ENCODE data around the gene FAM200C.

Gene FAM200C

GRCh38 chr5:160370713-160371034, 29.2 kb downstream of the FAM200C start:
- H3K36me3 ChIP-seq (ENCODE audit: control insufficient read depth in 4 of 4, insufficient read depth in 4 of 4, low read length in 3 of 4) = no peaks in the 10 kb centered on the region
- POLR2A ChIA-PET = interaction anchor here (0.9 kb wide), 1 partner anchor 23 kb away, joined by 3 read pairs; no protein-coding TSS in a partner anchor
- H3K9me3 ChIP-seq (ENCODE audit: control extremely low read depth in 1 of 5, control insufficient read depth in 4 of 5, insufficient read depth in 2 of 5, low read depth in 1 of 5, low read length in 4 of 5) = no peaks in the 10 kb centered on the region
- CTCF ChIA-PET = interaction anchor here (1.1 to 1.4 kb wide), 3 partner anchors 8 to 345 kb away, joined by 3 to 4 read pairs (median 3); no protein-coding TSS in a partner anchor
- peak overlapping the region in 4 of 7 experiments; percentile 38 to 71 (median 64) for H3K4me3 ChIP-seq (ENCODE audit: control insufficient read depth in 1 of 7, extremely low read depth in 1 of 7, insufficient read depth in 4 of 7, low read depth in 2 of 7, low read length in 6 of 7)
- no peak overlapping the region for H3K27ac ChIP-seq (ENCODE audit: insufficient read depth in 1 of 2, low read depth in 1 of 2, low read length in 2 of 2, poor library complexity in 1 of 2, severe bottlenecking in 2 of 2)
- DNase-seq = peak in 2 of 3 donors; percentile 24 to 39
- H3K27me3 ChIP-seq (replicated peaks in 2 of 5; ENCODE audit: control insufficient read depth in 4 of 5, insufficient read depth in 5 of 5, low read length in 4 of 5) = peaks cover 0 to 35% (median 27%) of the 10 kb centered on the region in 5 experiments
- WGBS (ENCODE audit: insufficient coverage) = 71% methylated on average over 12 of the region's 12 CpGs
- peaks cover 4 to 12% (median 9%) of the 10 kb centered on the region in 4 experiments for H3K4me1 ChIP-seq (ENCODE audit: control extremely low read depth in 1 of 4, control insufficient read depth in 4 of 4, insufficient read depth in 4 of 4, low read length in 3 of 4)

GRCh38 chr5:160369990-160370712, 29.7 kb downstream of the FAM200C start, which contains the start of gene C1QTNF2:
TSS of gene C1QTNF2 (minus strand) at chr5:160370626. CDS start at chr5:160355011, 15,615 bp downstream.
- peak in 2 of 3 donors; percentile 39 to 59 for DNase-seq
- POLR2A ChIA-PET = interaction anchor here (0.9 kb wide), 1 partner anchor 23 kb away, joined by 3 read pairs; no protein-coding TSS in a partner anchor
- peaks cover 0 to 34% (median 26%) of the 10 kb centered on the region in 5 experiments for H3K27me3 ChIP-seq (replicated peaks in 2 of 5; ENCODE audit: control insufficient read depth in 4 of 5, insufficient read depth in 5 of 5, low read length in 4 of 5)
- no peaks in the 10 kb centered on the region for H3K9me3 ChIP-seq (ENCODE audit: control extremely low read depth in 1 of 5, control insufficient read depth in 4 of 5, insufficient read depth in 2 of 5, low read depth in 1 of 5, low read length in 4 of 5)
- H3K27ac ChIP-seq (ENCODE audit: insufficient read depth in 1 of 2, low read depth in 1 of 2, low read length in 2 of 2, poor library complexity in 1 of 2, severe bottlenecking in 2 of 2) = no peak within 1 kb of the TSS
- WGBS (ENCODE audit: insufficient coverage) = 5% methylated on average over 30 of the region's 45 CpGs
- CTCF ChIA-PET = interaction anchor here (1.0 to 1.4 kb wide), 2 partner anchors 10 to 23 kb away, joined by 3 read pairs; no protein-coding TSS in a partner anchor
- no peaks in the 10 kb centered on the region for H3K36me3 ChIP-seq (ENCODE audit: control insufficient read depth in 4 of 4, insufficient read depth in 4 of 4, low read length in 3 of 4)
- H3K4me1 ChIP-seq (ENCODE audit: control extremely low read depth in 1 of 4, control insufficient read depth in 4 of 4, insufficient read depth in 4 of 4, low read length in 3 of 4) = peaks cover 4 to 12% (median 9%) of the 10 kb centered on the region in 4 experiments
- peak within 1 kb of the TSS; percentile 37 to 71 (median 59) for H3K4me3 ChIP-seq (ENCODE audit: control insufficient read depth in 1 of 7, extremely low read depth in 1 of 7, insufficient read depth in 4 of 7, low read depth in 2 of 7, low read length in 6 of 7)

DNA sequence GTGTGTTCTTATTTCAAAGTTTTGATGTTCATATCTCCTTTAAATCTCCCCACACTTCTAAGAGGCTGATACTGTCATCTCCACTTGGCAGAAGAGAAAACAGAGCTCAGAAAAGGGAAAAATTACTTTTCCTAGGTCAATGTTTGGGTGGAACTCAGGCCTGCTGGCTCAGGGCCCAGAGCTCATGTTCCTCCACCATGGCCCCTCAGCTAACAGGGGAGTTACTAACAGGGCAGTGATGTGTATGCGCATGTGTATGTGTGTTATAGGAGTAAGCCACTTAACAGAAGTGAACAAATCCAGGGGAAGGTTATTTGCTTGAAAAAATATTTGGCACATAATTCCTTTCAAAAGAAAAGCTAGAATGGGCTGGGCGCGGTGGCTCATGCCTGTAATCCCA, 32.0 kb downstream of the FAM200C start:
- DNase-seq = no peak
- H3K4me3 ChIP-seq (ENCODE audit: control insufficient read depth in 1 of 7, extremely low read depth in 1 of 7, insufficient read depth in 4 of 7, low read depth in 2 of 7, low read length in 6 of 7) = no peak overlapping the region
- ChIA-PET CTCF (interaction anchor here (1.8 to 3.4 kb wide), 2 partner anchors 10 to 22 kb away, joined by 4 to 12 read pairs; no protein-coding TSS in a partner anchor), POLR2A (interaction anchor here (0.6 kb wide), 1 partner anchor 10 kb away, joined by 3 read pairs; no protein-coding TSS in a partner anchor)
- no peaks in the 10 kb centered on the region for H3K36me3 ChIP-seq (ENCODE audit: control insufficient read depth in 4 of 4, insufficient read depth in 4 of 4, low read length in 3 of 4)
- H3K27me3 ChIP-seq (replicated peaks in 2 of 5; ENCODE audit: control insufficient read depth in 4 of 5, insufficient read depth in 5 of 5, low read length in 4 of 5) = peaks cover 0 to 28% (median 21%) of the 10 kb centered on the region in 5 experiments
- 94% methylated on average over 3 of the region's 3 CpGs for WGBS (ENCODE audit: insufficient coverage)
- peaks cover 4 to 12% (median 9%) of the 10 kb centered on the region in 4 experiments for H3K4me1 ChIP-seq (ENCODE audit: control extremely low read depth in 1 of 4, control insufficient read depth in 4 of 4, insufficient read depth in 4 of 4, low read length in 3 of 4)
- H3K9me3 ChIP-seq (ENCODE audit: control extremely low read depth in 1 of 5, control insufficient read depth in 4 of 5, insufficient read depth in 2 of 5, low read depth in 1 of 5, low read length in 4 of 5) = no peaks in the 10 kb centered on the region
- H3K27ac ChIP-seq (ENCODE audit: insufficient read depth in 1 of 2, low read depth in 1 of 2, low read length in 2 of 2, poor library complexity in 1 of 2, severe bottlenecking in 2 of 2) = no peak overlapping the region

DNA sequence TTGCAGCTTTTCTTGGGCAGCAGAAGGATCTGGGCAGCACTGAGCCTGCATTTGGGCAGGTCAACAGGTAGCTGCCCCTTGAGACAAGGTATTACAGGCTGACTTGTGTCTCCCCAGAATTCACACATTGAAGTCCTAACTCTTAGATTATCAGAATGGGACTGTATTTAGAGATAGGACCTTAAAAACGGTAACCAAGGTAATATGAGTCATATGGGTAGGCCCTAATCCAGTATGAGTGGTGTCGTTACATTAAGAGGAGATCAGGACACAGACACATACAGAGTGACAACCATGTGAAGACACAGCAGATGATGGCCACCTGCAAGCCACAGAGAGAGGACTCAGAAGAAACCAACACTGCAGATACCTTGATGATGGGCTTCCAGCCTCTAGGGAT, 32.6 kb downstream of the FAM200C start:
- peaks cover 4 to 12% (median 9%) of the 10 kb centered on the region in 4 experiments for H3K4me1 ChIP-seq (ENCODE audit: control extremely low read depth in 1 of 4, control insufficient read depth in 4 of 4, insufficient read depth in 4 of 4, low read length in 3 of 4)
- ChIA-PET CTCF (interaction anchor here (1.3 to 3.4 kb wide), 3 partner anchors 11 to 168 kb away, joined by 3 to 12 read pairs (median 4); no protein-coding TSS in a partner anchor), POLR2A (no interaction called here)
- H3K4me3 ChIP-seq (ENCODE audit: control insufficient read depth in 1 of 7, extremely low read depth in 1 of 7, insufficient read depth in 4 of 7, low read depth in 2 of 7, low read length in 6 of 7) = no peak overlapping the region
- H3K36me3 ChIP-seq (ENCODE audit: control insufficient read depth in 4 of 4, insufficient read depth in 4 of 4, low read length in 3 of 4) = no peaks in the 10 kb centered on the region
- H3K27me3 ChIP-seq (replicated peaks in 2 of 5; ENCODE audit: control insufficient read depth in 4 of 5, insufficient read depth in 5 of 5, low read length in 4 of 5) = peaks cover 0 to 28% (median 18%) of the 10 kb centered on the region in 5 experiments
- no peak overlapping the region for H3K27ac ChIP-seq (ENCODE audit: insufficient read depth in 1 of 2, low read depth in 1 of 2, low read length in 2 of 2, poor library complexity in 1 of 2, severe bottlenecking in 2 of 2)
- WGBS (ENCODE audit: insufficient coverage) = 100% methylated on average over 2 of the region's 2 CpGs
- DNase-seq = no peak
- no peaks in the 10 kb centered on the region for H3K9me3 ChIP-seq (ENCODE audit: control extremely low read depth in 1 of 5, control insufficient read depth in 4 of 5, insufficient read depth in 2 of 5, low read depth in 1 of 5, low read length in 4 of 5)

DNA sequence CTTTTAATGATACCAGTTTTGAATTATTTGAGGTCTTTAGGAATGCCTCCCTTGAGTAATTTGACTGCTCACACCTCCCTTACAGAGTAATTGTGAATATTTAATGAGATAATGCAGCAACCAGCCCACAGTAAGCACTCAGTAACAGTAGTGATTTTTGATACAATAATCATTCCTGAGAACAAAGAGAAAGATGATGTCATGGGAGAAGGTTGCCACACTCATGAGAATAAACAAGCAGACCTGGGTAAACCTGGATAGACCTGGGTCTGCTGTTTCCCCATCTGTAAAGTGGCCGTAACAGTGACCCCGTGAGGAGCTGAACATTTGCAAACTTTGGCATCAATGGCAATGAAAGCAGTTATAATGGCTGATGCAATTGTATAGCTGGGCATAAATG, 33.6 kb downstream of the FAM200C start:
- H3K4me3 ChIP-seq (ENCODE audit: control insufficient read depth in 1 of 7, extremely low read depth in 1 of 7, insufficient read depth in 4 of 7, low read depth in 2 of 7, low read length in 6 of 7) = no peak overlapping the region
- 94% methylated on average over 2 of the region's 2 CpGs for WGBS (ENCODE audit: insufficient coverage)
- POLR2A ChIA-PET = interaction anchor here (0.6 kb wide), 1 partner anchor 124 kb away, joined by 3 read pairs; no protein-coding TSS in a partner anchor
- H3K36me3 ChIP-seq (ENCODE audit: control insufficient read depth in 4 of 4, insufficient read depth in 4 of 4, low read length in 3 of 4) = no peaks in the 10 kb centered on the region
- H3K4me1 ChIP-seq (ENCODE audit: control extremely low read depth in 1 of 4, control insufficient read depth in 4 of 4, insufficient read depth in 4 of 4, low read length in 3 of 4) = peaks cover 4 to 12% (median 9%) of the 10 kb centered on the region in 4 experiments
- no peaks in the 10 kb centered on the region for H3K9me3 ChIP-seq (ENCODE audit: control extremely low read depth in 1 of 5, control insufficient read depth in 4 of 5, insufficient read depth in 2 of 5, low read depth in 1 of 5, low read length in 4 of 5)
- H3K27ac ChIP-seq (ENCODE audit: insufficient read depth in 1 of 2, low read depth in 1 of 2, low read length in 2 of 2, poor library complexity in 1 of 2, severe bottlenecking in 2 of 2) = no peak overlapping the region
- peaks cover 0 to 28% (median 16%) of the 10 kb centered on the region in 5 experiments for H3K27me3 ChIP-seq (replicated peaks in 2 of 5; ENCODE audit: control insufficient read depth in 4 of 5, insufficient read depth in 5 of 5, low read length in 4 of 5)
- CTCF ChIA-PET = interaction anchor here (1.3 to 3.4 kb wide), 4 partner anchors 13 to 167 kb away, joined by 3 to 12 read pairs (median 4); no protein-coding TSS in a partner anchor
- no peak for DNase-seq

- H3K4me1 ChIP-seq (ENCODE audit: control extremely low read depth in 1 of 4, control insufficient read depth in 4 of 4, insufficient read depth in 4 of 4, low read length in 3 of 4) = no peaks in the 10 kb centered on the region
- H3K27me3 ChIP-seq (replicated peaks in 2 of 5; ENCODE audit: control insufficient read depth in 4 of 5, insufficient read depth in 5 of 5, low read length in 4 of 5) = peaks cover 0 to 5% (median 3%) of the 10 kb centered on the region in 5 experiments
- H3K4me3 ChIP-seq (ENCODE audit: control insufficient read depth in 1 of 7, extremely low read depth in 1 of 7, insufficient read depth in 4 of 7, low read depth in 2 of 7, low read length in 6 of 7) = no peak overlapping the region
- no peak overlapping the region for H3K27ac ChIP-seq (ENCODE audit: insufficient read depth in 1 of 2, low read depth in 1 of 2, low read length in 2 of 2, poor library complexity in 1 of 2, severe bottlenecking in 2 of 2)
- ChIA-PET CTCF (interaction anchor here (0.9 to 1.7 kb wide), 2 partner anchors 18 to 28 kb away, joined by 3 to 8 read pairs; no protein-coding TSS in a partner anchor), POLR2A (no interaction called here)
- whole genome bisulfite sequencing (ENCODE audit: insufficient coverage) = 96% methylated on average over 10 of the region's 13 CpGs
- DNase-seq = no peak
- H3K9me3 ChIP-seq (ENCODE audit: control extremely low read depth in 1 of 5, control insufficient read depth in 4 of 5, insufficient read depth in 2 of 5, low read depth in 1 of 5, low read length in 4 of 5) = no peaks in the 10 kb centered on the region
- H3K36me3 ChIP-seq (ENCODE audit: control insufficient read depth in 4 of 4, insufficient read depth in 4 of 4, low read length in 3 of 4) = no peaks in the 10 kb centered on the region
Observed at GRCh38 chr5:160363660-160364395, 36.0 kb downstream of the FAM200C start.

Data from common myeloid progenitor, CD34-positive (primary cell).